ENCODE results near the gene IRF8.

DNA sequence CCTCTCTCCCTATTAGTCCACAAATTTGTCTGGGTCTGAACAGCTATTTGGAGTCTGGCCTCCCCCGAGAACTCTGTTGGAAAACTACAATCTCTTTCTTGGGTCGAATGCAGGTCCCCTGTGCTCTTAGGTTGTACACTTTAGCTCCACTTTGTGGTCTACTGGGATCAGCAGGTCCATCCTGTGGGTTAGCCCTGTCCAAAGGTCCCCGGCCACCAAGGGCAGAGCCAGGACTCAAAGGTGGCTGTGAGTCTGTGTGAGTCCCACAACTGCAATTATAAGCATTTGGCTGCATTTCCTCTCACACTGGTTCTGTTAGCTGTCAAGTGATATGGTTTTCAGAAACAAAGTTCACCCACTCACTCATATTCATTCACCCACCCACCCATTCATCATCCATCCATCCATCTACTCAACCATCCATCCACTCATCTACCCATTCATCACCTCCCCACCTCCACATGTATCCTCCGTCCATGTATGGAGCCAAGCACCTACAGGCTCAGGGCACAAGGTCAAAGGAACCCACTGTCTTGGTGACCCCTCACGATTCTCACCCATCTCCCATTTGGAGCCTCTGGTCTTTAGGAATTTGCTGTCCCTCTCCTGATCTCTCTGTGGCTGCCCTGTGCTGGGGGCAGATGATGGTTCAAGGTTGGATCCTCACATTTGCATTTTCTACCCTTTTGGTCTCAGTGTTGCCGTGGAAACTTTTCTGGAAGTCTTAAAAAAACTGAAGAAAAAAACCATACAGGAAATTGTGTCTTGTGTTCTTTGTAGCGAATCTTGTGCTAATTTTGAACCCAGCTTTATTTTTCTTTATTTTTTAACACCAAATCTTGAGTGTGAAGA, 45.8 kb downstream of the IRF8 start:
- TF ChIP-seq, protein P1, sequence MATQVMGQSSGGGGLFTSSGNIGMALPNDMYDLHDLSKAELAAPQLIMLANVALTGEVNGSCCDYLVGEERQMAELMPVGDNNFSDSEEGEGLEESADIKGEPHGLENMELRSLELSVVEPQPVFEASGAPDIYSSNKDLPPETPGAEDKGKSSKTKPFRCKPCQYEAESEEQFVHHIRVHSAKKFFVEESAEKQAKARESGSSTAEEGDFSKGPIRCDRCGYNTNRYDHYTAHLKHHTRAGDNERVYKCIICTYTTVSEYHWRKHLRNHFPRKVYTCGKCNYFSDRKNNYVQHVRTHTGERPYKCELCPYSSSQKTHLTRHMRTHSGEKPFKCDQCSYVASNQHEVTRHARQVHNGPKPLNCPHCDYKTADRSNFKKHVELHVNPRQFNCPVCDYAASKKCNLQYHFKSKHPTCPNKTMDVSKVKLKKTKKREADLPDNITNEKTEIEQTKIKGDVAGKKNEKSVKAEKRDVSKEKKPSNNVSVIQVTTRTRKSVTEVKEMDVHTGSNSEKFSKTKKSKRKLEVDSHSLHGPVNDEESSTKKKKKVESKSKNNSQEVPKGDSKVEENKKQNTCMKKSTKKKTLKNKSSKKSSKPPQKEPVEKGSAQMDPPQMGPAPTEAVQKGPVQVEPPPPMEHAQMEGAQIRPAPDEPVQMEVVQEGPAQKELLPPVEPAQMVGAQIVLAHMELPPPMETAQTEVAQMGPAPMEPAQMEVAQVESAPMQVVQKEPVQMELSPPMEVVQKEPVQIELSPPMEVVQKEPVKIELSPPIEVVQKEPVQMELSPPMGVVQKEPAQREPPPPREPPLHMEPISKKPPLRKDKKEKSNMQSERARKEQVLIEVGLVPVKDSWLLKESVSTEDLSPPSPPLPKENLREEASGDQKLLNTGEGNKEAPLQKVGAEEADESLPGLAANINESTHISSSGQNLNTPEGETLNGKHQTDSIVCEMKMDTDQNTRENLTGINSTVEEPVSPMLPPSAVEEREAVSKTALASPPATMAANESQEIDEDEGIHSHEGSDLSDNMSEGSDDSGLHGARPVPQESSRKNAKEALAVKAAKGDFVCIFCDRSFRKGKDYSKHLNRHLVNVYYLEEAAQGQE (IDR thresholded peaks at IDR 0.05; ENCODE audit: insufficient read depth in 1 of 2, low read depth in 2 of 2, low read length in 2 of 2), result no peak
- TF ChIP-seq POLR2AphosphoS5 (IDR thresholded peaks at IDR 0.05; ENCODE audit: low read depth, low read length), result no peak
- TF ChIP-seq TAF1 (IDR thresholded peaks at IDR 0.05; ENCODE audit: borderline replicate concordance, insufficient read depth, low read length), result no peak
- no peak for TF ChIP-seq SIN3A (IDR thresholded peaks at IDR 0.05; ENCODE audit: borderline replicate concordance, insufficient read depth, low read length)
